Myocyte (in vitro differentiated cells): Measurements from ENCODE around the gene SCARB1. TPM values are rescaled to one million over a fixed set of nuclear protein-coding genes. Genes with fewer than 3 reads are reported as not detected.
A peak's percentile ranks its signal among the peaks of the same experiment; 100 is the strongest.

Experiments used
- DNase-seq: peaks from one replicate; pipeline ENCODE4 v3.0.0-alpha.2; 2012; ENCODE audit warnings: low read depth
- total RNA-seq: library from RNA; depleted of rRNA; stranded (reverse); fragments of >200 nt; gene quantifications from 2 replicates; pipeline ENCODE4 v1.2.3, GENCODE V29; 2014

Gene SCARB1
- total RNA-seq, 1 donor from 2014 or later = 8.1 TPM

DNA sequence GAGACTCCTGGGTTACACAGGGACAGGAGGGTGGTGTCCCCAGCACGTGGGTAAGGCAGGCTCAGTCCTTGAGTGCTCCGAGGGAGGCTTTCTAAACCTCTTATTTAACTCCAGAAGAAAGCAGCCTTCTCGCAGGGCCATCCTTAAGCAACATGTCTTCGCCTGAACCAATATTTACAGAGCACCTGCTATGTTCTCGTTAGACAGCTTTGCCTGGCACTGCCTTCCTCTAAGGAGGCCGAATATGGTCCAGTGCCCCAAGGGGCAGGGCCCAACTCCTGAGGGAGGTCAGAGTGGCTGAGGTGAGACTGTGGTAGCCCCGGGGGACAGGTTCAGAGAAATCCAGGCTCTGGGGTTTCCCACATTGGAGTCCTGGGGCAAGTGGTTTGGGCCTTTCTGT lies 2.1 kb upstream of the SCARB1 start:
- no peak for DNase-seq

DNA sequence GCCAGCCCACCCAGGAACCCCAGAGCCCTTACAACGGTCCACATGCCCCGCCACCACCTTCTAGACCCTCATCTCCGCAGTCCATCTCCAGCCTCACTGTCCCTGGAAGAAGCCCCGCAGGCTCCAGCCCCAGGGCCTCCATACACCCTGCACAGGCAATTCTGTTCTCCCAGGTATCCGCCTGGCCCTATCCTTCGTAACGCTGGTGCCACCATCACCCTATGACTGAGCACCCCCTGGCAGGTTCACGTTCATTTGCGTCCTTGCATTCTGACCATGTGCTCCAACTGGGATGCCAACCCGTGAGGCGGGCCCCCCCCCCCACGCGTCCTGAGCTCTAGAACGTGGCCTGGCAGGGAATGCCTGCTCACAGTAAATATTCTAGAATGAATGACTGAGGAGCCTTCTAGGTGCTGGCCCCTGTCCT lies 675 bp upstream of the SCARB1 start:
- DNase-seq = no peak

GRCh38 chr12:124862768-124863415 lies 772 bp downstream of the SCARB1 start:
- DNase-seq = no peak

DNA sequence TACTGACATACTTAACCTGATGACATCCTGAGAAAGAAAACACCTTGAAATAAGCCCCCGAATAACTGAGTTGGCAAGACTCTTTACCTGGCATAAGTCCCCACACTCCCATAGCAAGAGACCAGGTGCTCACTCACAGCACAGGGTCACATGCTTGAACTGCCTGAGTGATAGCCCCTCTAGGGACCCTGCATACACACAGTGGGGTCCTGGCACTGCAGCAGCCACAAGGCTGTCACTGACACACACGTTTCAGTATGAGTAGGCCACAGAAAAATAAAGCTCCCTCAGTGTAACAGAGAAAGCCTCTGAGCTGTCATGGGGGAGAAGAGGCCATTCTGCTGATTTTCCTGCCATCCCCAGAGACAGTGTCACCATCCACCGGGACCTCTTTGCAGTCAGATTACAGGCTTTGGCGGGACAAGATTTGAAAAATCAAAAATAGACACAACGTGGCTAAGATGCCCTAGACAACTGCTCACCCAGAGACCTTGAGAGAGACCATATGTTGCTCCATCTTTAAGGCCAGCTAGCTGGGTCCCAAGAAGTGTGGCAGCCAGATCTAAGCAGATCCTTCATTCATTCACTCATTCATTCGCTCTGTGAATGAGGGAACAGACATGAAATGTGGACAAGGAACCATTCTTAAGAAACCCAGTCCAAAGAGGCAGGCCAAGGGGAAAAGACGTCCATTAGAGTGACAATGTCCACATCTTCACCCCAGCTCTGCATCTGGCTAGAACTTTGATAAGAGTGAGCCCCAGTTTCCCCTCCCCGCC lies 1.6 kb downstream of the SCARB1 start:
- no peak for DNase-seq

DNA sequence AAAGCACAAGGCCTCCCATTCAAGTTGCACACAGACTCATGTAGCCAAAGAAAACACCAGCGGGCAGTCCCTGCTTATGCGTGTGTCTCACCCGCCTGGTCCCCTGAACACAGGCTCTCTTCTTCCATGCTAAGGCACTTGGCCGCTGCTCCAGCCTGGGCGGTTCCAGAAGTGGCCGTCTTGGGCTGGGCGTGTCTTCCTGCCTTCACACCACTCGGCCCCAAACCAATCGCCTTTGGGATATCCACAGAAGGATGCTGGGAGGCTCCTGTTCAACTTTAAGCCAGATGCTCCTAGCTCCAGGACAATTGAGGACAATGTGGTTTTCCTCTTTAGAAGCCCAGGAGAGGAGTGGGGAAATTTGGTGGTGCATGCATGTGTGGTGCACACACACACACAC lies 2.2 kb downstream of the SCARB1 start:
- no peak for DNase-seq

DNA sequence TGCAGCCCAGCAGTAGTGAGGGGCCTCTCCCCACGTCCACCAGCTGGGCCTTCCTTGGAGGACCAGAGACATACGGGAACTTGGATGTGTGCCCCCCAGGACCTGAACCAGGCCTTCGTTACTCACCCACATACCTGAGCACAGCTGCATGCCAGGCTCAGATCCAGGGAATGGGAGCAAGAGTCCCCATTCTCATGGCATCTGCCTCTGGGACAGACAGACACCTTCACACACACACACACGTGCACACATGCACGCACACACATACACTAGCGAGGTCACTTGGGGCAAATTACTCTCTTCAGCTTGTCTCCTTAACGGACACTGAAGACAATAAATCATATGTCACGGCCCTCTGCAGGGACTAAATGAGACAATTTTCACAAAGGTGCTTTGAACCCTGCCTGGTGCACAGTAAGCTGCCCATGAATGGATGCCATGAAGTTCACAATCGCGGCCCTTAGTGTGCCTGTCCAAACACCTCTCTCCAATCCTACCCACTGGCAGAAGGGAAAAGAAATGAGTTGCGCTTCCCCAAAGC lies 5.7 kb downstream of the SCARB1 start:
- DNase-seq = no peak

DNA sequence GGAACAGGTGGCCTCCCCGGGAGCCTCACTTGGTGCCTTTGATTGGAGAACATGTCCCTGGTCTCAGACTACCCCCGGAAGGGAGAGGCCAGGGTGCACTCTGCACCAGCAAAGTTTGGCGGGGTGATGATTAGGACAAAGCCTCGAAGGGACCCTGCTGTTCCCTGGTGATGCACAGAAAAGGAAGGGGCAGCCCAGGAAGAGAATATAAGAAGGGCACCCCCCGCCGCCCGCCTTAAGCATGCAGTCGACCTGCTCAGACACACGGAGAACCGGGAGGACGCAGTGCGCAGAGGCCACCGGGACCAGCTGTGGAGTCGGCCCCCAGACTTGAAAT lies 6.9 kb downstream of the SCARB1 start:
- no peak for DNase-seq

- peak; percentile 50 for DNase-seq
Measured at GRCh38 chr12:124856132-124856841, 7.4 kb downstream of the SCARB1 start.

DNA sequence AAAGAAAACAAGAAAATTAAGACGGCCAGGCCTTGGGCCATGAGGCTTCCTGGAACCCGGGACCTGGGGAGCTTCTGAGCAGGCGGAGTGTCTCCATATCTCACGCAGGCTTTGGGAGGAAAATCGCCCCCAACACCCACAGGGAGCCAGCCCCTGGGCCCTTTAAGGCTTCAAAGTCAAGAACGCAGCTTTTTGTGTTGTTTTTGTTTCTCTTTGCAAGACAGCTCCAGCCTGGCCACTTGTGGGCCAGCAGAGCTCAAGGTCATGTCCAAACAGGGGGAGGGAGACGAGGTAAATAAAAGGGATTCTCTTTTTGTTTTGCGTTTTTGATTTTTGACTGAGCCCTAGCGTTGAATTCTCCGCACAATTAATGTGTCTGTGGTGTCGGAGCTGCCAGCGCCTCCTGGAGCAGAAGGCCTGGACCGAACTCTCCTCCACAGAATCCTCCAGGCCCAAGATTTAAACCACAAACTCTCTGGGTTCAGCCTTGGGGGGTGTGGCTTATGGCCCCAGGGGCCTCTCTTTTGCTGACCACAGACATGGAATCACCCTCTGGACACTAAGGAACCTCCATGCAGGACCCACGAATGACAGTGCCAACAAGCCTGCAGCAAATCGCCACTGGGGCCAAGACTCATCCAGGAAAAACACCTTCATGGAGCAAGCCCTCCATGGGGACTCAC lies 8.2 kb downstream of the SCARB1 start:
- DNase-seq = no peak

DNA sequence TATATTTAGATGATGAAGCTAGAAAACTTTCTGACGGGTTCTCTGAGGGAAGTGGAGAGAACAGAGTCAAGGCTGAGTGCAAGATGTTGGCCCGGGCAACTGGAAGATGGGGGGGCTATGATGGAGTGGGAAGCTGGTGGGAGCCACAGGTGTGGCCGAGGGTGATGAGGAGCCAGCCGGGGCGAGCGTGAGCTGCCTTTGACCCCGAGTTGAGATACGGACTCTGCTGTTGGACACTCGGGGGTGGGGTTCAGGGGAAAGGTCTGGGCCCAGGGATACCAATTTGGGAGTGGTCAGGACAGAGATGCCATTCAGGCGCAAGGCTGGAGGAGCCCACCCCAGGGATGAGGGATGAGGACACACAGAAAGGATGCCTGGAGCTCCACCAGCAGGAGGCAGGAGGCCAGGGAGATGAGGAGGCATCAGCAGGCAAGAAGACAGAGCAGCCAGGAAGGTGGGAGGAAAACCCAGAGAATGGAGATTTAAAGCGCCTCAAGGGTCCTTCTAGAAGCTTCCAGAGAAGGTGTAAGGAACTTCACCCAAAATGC lies 9.0 kb downstream of the SCARB1 start:
- no peak for DNase-seq

DNA sequence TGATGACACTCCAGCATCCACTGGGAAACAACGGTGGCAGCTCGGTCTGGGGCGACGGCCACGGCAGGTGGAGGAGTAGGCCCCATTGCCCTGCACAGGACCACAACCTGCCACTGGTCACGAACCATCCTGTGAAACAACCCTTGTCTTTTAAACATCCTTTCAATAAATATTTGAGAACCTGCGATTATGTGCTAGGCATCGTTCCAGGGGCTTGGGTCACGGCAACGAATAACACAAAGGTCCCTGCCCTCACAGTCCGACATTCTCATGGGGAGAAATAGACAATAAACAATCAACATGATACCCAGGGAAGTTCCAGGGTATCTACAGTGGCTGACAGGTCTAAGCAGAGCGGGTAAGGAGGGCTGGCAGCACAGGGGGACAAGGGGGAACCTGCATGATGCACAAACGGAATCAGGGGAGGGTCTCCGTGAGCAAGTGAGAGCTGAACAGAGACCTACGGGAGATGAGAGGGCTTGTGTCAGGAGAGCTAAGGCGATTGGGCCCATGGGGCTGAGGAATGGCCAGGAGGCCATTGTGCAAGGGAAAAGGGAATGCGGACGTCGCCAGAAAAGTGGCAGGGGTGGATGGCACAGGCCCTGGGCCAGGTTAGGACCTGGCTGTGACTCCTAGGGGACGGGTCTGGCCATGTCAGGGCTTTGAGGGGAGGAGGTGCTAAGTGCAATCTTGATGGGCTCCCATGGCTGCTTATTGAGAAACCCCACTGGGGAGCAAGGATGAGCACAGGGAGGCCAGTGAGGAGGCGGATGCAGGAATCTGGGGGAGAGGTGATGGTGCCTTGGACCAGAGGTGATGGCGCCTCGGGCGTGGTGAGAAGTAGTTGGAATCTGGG lies 9.7 kb downstream of the SCARB1 start:
- no peak for DNase-seq

DNA sequence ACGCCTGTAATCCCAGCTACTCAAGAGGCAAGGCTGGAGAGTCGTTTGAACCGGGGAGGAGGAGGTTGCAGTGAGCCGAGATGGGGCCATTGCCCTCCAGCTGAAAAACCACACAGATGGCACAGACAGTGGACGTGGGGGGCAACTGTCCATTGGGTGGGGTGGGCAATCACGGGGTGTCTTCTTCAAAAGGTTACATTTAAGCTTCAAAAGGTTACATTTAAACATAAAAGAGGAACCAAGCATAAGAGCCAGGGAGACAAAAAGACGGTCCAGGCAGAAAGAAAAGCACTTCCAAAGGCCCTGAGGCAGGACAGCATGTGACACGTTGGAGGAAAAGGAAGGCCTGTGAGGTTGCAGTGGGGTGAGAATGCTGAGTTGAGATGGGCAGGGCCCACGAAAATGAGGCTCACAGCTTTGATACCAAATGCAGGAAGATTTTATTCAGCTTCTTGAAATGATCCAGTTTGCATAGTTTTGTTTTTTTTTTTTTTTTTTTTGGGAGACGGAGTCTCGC lies 10.7 kb downstream of the SCARB1 start:
- DNase-seq = no peak

DNA sequence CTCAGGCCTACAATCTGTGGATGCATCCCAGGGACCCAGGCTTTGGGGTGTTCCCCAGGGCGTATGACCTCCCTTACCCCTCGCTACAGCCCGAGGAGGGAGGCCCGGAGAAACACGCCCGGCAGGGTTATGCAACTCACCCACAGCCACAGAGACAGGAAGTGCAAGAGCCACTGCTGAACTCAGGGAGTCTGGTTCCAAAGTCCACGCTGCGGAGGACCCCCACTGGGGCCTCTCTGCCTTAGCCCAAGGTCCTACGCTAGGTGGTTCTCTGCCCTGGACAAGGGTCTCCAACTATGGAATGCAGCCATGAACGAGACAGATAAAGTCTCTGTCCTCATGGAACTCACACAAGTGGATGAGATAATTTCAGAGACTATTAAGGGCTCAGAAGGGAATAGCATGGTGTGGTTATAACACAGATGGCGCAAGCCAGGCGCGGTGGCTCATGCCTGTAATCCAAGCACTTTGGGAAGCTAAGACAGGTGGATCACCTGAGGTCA lies 11.3 kb downstream of the SCARB1 start:
- DNase-seq = no peak

DNA sequence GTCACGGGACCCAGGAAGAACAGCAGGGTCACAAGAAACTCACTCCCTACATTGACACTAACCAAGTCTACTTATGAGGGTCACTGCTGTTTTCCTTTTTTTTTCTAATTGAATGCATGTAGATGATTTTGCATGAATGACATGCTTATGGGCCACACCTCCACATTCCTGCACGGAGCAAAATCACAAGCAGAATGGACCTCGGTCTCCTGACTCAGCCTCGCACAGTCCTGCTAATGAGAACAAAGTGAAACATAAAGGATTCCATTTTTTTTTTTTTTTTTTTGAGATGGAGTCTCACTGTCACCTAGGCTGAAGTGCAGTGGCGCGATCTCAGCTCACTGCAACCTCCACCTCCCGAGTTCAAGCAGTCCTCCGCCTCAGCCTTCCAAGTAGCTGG lies 12.3 kb downstream of the SCARB1 start:
- DNase-seq = no peak

GRCh38 chr12:124849382-124849781 lies 14.3 kb downstream of the SCARB1 start:
- no peak for DNase-seq

GRCh38 chr12:124848621-124849380 lies 14.9 kb downstream of the SCARB1 start:
- no peak for DNase-seq

- DNase-seq = no peak
Measured at GRCh38 chr12:124847113-124848074, 16.3 kb downstream of the SCARB1 start.
